Skeletal muscle satellite cell (primary cell): Measurements from ENCODE around the gene DPEP2NB.
"Not testable (repeated sequence)": the region's sequence is repeated elsewhere in the genome, so short reads cannot be mapped to it uniquely, and the experiment has no call there.

ENCODE experiments used
- H3K27me3 ChIP-seq: 2 replicates; pipeline ENCODE4 v1.7.0; 2013; ENCODE audit warnings: low read length; ENCODE audit not compliant: control insufficient read depth, insufficient read depth
- H3K36me3 ChIP-seq: 2 replicates; pipeline ENCODE4 v1.7.0; 2013; ENCODE audit warnings: mild to moderate bottlenecking, control low read depth, low read length; ENCODE audit not compliant: insufficient read depth
- H3K4me1 ChIP-seq: 2 replicates; pipeline ENCODE4 v1.7.0; 2013; ENCODE audit warnings: low read length; ENCODE audit not compliant: control insufficient read depth, insufficient read depth
- H3K4me2 ChIP-seq: 2 replicates; pipeline ENCODE4 v1.7.0; 2013; ENCODE audit warnings: mild to moderate bottlenecking, low read length
- H3K4me3 ChIP-seq: 2 replicates; pipeline ENCODE4 v1.7.0; 2013; ENCODE audit warnings: low read length
- H3K9ac ChIP-seq: 2 replicates; pipeline ENCODE4 v1.7.0; 2013; ENCODE audit warnings: mild to moderate bottlenecking, low read depth, low read length, moderate library complexity
- H3K9me3 ChIP-seq: replicated peaks from 2 replicates; pipeline ENCODE4 v1.7.0; 2013; ENCODE audit warnings: mild to moderate bottlenecking, control low read depth, low read length

Gene DPEP2NB

DNA sequence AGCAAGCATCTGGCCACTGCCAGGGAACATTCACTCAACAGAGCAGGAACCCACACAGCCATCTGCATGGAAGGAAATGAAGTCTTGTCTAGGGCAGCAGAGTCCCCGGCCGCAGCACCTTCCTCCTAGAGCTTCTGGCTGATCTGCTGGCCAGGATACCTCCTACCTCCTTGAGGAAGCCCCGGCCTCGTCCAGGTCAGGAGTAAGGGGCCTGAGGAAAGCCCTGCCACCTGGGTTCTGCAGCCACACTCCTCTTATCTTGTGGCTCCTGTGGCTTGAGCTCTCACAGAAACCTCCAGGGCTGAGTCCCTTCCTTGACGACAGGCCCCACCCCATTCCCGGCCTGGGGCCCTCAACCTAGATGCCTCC, 21.7 kb downstream of the DPEP2NB start:
- H3K4me1 ChIP-seq, H3K4me3 ChIP-seq, H3K4me2 ChIP-seq, H3K36me3 ChIP-seq, H3K27me3 ChIP-seq, H3K9me3 ChIP-seq: not testable (repeated sequence)
- H3K9ac ChIP-seq = peak overlapping the region; percentile 75

DNA sequence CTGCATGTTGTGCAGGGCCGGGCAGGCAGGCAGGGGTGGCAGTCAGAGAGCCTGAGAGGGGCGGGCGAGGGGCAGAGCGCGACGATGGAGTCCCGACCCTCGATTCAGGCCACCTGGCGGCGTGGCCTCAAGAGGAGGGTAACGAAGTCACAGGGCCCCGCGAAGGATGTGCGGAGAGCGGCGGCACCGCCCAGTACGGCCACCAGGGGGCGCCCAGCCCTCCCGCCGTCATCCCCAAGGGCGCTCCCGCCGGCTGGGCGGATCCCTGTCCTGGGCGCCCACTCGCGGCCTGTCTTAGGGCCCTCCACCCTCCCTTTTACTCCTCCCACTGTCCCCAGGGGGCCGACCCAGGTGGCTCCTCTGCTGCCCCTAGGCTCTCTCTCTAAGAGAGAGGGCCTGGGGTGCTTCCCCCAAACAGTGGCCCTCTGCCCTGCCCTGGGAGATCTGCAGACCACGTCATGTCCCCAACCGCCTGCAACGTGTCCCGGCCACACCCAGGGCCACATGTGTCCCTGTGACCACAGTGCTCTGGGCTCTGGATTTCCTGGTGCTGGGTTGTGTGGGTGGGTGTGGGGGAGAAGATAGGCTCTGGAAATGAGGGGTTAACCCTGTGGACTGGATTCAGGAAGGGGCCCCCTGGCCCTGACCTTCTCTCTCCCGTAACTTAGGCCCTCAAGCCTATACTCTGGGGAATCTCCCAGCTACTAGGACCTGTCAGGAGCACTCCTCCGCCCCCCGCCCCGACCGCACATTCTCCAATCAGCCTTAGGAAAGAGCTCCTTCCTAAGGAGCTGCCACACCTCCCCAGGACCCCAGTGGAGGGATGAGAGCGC, 22.3 kb downstream of the DPEP2NB start:
- Histone ChIP-seq H3K4me1 (peaks cover 9% of the 10 kb centered on the region), H3K4me3 (peak overlapping the region; percentile 60), H3K4me2 (peak overlapping the region; percentile 87), H3K9me3 (no peaks in the 10 kb centered on the region), H3K36me3 (no peaks in the 10 kb centered on the region), H3K9ac (peak overlapping the region; percentile 75), H3K27me3 (no peaks in the 10 kb centered on the region)

DNA sequence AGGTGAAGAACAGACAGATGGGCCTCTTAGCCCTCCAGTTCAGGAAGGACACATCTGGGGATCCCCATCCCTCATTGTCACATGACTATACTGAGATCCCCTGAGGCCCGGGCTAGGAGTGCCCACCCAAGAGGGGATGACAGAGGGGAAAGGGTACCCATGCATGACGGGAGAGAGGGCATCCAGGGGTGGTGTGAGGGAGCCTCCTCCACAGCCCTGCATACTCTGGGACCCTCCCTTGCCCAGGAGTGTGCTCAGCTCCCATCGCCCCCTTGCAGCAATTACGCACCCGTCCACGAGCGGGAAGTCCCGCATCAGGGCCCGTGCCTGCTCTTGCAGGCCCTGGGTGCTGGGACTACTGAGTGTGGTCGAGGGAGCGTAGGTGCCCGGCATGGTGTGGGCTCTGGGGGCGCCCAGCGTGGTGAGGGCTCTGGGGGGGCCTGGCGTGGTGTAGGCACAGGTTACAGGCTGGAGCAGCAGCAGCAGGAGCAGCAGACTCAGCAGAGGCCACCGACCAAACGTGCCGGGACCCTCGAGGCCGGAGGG, 23.0 kb downstream of the DPEP2NB start:
- no peaks in the 10 kb centered on the region for H3K9me3 ChIP-seq
- H3K4me1 ChIP-seq = peaks cover 10% of the 10 kb centered on the region
- no peak overlapping the region for H3K9ac ChIP-seq
- no peaks in the 10 kb centered on the region for H3K27me3 ChIP-seq
- H3K4me3 ChIP-seq = peak overlapping the region; percentile 60
- no peaks in the 10 kb centered on the region for H3K36me3 ChIP-seq
- H3K4me2 ChIP-seq = peak overlapping the region; percentile 87

DNA sequence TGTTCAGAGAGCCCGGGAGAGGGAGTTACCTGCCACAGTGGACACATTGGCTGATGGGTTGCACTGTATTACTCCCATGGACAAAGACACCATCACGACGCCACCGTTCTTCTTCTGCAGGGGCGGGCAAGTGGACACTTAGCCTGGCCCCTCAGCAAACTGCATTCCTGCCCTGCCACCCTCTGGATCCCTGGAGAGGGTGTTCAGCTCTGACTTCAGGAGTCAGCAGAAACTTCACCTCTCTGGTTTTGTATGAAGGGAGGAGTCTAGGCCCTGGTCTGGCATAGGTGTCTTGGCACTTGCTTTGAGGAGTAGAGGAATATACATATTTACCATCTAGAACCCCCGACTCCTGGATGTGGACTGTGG, 25.7 kb downstream of the DPEP2NB start:
- Histone ChIP-seq H3K9me3 (no peaks in the 10 kb centered on the region), H3K9ac (no peak overlapping the region), H3K4me2 (no peak overlapping the region), H3K36me3 (no peaks in the 10 kb centered on the region), H3K27me3 (no peaks in the 10 kb centered on the region), H3K4me1 (peaks cover 12% of the 10 kb centered on the region), H3K4me3 (no peak overlapping the region)

DNA sequence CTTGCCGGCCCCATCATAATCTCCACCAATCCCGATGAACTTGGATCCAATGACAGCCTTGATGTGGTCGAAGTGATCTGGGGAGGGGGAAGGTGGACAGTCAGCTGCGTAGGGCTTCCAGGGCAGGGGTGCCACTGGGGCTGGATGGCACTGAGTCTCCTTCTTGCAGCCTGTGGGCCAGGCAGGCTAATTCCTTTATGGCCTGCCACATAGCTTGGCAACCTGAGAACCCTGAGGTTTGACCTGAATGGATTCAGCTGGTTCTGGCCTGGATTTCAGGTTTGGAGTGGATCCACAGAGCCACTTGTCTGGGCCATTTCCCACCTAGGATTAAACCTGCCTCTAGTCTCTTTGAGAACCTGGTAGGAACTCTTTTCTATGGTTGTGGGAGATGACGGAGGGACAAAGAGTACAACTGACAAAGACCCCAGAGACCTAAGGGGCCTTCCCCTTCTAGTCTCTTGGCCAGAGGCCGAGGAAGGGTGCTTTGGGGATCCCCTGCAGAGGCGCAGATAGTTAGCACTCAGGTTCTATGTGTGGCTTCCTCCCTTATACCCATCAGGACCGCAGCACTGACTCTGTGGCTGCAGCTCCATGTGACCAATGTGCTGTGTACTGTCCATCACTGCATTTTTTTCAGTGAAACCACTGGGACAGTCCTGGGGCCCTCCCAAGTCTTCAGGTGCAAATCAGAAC, 26.2 kb downstream of the DPEP2NB start:
- no peaks in the 10 kb centered on the region for H3K27me3 ChIP-seq
- no peak overlapping the region for H3K9ac ChIP-seq
- no peaks in the 10 kb centered on the region for H3K36me3 ChIP-seq
- H3K4me2 ChIP-seq = no peak overlapping the region
- H3K4me1 ChIP-seq = peaks cover 12% of the 10 kb centered on the region
- H3K9me3 ChIP-seq = no peaks in the 10 kb centered on the region
- H3K4me3 ChIP-seq = no peak overlapping the region

DNA sequence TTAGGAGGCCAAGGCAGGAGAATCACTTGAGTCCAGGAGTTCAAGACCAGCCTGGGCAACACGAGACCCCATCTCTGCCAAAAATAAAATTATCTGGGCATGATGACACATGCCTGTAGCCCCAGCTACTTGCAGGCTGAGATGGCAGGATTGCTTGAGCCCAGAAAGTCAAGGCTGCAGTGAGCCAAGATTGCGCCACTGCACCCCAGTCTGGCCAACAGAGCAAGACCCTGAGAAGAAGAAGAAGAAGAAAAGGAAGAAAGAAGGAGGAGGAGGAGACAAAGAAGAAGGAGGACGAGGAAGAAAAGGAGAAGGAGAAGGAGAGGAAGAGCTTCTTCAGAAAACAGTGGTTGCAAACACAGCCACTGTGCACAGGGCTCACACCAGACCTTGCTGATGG, 27.0 kb downstream of the DPEP2NB start:
- H3K4me1 ChIP-seq = peaks cover 11% of the 10 kb centered on the region
- H3K9ac ChIP-seq = no peak overlapping the region
- H3K36me3 ChIP-seq = no peaks in the 10 kb centered on the region
- no peaks in the 10 kb centered on the region for H3K9me3 ChIP-seq
- H3K27me3 ChIP-seq = no peaks in the 10 kb centered on the region
- no peak overlapping the region for H3K4me3 ChIP-seq
- no peak overlapping the region for H3K4me2 ChIP-seq

DNA sequence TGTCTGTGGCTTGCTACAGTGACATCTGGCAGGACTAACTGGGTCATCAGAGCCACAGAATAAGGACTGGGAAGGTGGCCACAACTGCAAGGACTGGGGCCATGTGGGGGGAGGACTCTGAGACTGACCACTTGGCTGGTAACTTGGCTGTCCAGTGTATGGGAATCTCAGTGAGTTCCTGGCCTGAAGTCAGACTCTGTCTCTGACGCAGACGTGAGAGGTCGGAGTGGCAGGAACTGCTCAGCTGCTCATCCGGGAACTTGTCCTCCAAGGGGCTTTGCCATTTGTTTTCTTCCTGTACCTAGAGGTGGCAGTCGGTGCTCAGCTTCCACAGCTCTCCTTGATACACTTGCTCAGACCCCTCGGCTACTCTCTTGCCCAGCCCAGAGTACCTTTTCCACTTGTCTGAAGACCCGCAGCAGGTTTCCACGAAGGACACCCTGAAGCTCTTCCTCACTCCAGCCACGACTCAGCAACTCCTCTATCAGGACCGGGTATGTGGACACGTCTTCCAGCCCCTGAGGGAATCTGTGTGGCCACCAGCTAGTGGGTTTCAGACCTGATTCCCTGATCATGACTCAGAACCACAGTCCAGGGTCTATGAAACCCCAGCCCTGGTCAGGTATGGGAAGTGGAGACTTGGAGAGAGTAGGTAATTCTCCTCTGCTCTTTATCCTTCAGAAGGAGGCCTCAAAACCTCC, 28.1 kb downstream of the DPEP2NB start:
- H3K27me3 ChIP-seq = no peaks in the 10 kb centered on the region
- H3K9ac ChIP-seq = no peak overlapping the region
- H3K4me2 ChIP-seq = no peak overlapping the region
- H3K36me3 ChIP-seq = no peaks in the 10 kb centered on the region
- H3K4me1 ChIP-seq = peaks cover 3% of the 10 kb centered on the region
- H3K9me3 ChIP-seq = no peaks in the 10 kb centered on the region
- no peak overlapping the region for H3K4me3 ChIP-seq

DNA sequence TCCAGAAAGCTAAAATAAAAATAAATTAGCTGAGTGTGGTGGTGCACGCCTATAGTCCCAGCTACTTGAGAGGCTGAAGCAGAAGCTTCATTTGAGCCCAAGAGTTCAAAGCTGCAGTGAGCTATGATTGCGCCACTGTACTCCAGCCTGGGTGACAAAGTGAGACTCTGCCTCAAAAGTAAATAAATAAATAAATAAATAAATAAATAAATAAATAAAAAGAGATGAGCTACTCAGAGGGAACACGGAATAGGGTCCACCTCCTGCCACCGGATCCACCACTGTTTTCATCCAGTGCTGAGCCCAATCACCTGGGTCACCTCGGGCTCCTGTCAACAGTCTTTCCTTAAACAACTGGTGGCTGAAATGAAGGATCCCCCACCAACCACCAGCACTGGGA, 28.8 kb downstream of the DPEP2NB start:
- Histone ChIP-seq H3K9me3 (no peaks in the 10 kb centered on the region), H3K4me1 (peaks cover 3% of the 10 kb centered on the region), H3K4me2 (no peak overlapping the region), H3K36me3 (no peaks in the 10 kb centered on the region), H3K27me3 (no peaks in the 10 kb centered on the region), H3K9ac (no peak overlapping the region), H3K4me3 (no peak overlapping the region)

DNA sequence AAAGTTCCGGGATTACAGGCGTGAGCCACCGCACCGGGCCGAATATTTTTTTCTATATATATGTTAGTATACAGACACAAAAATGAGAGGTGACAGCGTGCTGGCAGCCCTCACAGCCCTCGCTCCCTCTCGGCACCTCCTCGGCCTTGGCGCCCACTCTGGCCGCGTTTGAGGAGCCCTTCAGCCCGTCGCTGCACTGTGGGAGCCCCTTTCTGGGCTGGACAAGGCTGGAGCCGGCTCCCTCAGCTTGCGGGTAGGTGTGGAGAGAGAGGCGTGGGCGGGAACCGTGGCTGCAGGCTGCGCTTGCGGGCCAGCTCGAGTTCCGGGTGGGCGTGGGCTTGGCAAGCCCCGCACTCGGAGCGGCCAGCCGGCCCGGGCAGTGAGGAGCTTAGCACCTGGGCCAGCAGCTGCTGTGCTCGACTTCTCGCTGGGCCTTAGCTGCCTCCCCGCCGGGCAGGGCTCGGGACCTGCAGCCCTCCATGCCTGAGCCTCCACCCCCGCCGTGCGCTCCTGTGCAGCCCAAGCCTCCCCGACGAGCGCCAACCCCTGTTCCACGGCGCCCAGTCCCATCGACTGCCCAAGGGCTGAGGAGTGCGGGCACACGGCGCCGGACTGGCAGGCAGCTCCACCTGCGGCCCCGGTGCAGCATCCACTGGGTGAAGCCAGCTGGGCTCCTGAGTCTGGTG, 33.6 kb downstream of the DPEP2NB start:
- H3K9me3 ChIP-seq = no peaks in the 10 kb centered on the region
- no peak overlapping the region for H3K4me2 ChIP-seq
- no peak overlapping the region for H3K4me3 ChIP-seq
- no peak overlapping the region for H3K9ac ChIP-seq
- peaks cover 12% of the 10 kb centered on the region for H3K27me3 ChIP-seq
- H3K36me3 ChIP-seq = no peaks in the 10 kb centered on the region
- no peaks in the 10 kb centered on the region for H3K4me1 ChIP-seq

DNA sequence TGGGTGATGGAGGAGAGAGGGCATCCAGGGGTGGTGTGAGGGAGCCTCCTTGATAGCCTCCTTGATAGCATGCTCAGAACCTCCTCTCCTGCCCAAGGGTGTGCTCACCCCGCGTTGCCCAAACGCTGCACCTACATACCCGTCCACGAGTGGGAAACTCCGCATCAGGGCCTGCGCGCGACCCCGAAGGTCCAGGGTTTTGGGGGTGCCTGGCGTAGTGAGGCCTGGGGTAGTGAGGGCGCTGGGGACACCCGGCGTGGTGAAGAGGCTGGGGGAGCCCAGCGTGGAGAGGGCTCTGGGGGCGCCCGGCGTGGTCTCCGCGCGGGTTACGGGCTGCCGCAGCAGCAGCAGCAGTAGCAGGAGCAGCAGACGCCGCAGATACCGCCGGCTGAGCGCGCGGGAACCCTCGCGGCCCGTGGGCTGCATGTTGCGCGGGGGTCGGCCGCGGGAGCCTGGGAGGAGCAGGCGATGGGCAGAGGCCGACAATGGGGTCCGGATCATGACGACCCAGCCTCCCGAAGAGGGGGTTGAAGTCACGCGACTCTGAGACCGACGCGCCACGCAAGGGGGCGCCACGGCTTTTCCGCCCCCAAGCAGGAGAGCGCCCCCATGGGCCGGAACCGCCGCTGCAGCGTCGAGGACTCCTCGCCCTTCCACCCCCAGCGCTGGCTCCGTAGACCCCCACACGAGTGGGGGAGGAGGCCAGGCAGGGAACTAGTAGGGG, 35.6 kb downstream of the DPEP2NB start, which contains the start of gene DPEP3:
Gene DPEP3 (minus strand): TSS at position 545 of the 724 bp plus-strand sequence. CDS start 119 bp downstream, at position 426.
- H3K36me3 ChIP-seq = no peaks in the 10 kb centered on the region
- no peak within 1 kb of the TSS for H3K9ac ChIP-seq
- H3K4me2 ChIP-seq = no peak within 1 kb of the TSS
- no peaks in the 10 kb centered on the region for H3K9me3 ChIP-seq
- no peak within 1 kb of the TSS for H3K4me3 ChIP-seq
- peaks cover 27% of the 10 kb centered on the region for H3K27me3 ChIP-seq
- no peaks in the 10 kb centered on the region for H3K4me1 ChIP-seq
